HL-60 (cell line): ENCODE measurements around the gene CTNND2.

Experiments
- DNase-seq, 2 experiments: peaks; one replicate each; pipeline ENCODE4 v3.0.0-alpha.2; 2010 to 2020; ENCODE audit warnings: low read depth in 1 of 2, low spot score in 1 of 2
- H3K27ac ChIP-seq: fragments of 250-450 bp; sonication (Bioruptor Pico); replicated peaks from 2 replicates; pipeline ENCODE4 v1.5.1; 2020; ENCODE audit warnings: mild to moderate bottlenecking, moderate library complexity
- H3K27me3 ChIP-seq: fragments of 250-450 bp; sonication (Bioruptor Pico); 2 replicates; pipeline ENCODE4 v1.5.1; 2021; ENCODE audit warnings: mild to moderate bottlenecking, moderate library complexity; ENCODE audit not compliant: insufficient read depth, poor library complexity, severe bottlenecking
- H3K4me3 ChIP-seq: replicated peaks from 2 replicates; pipeline ENCODE4 v1.5.1; 2011; ENCODE audit warnings: mild to moderate bottlenecking, control low read depth, low read length; ENCODE audit not compliant: insufficient read depth
- GABPA ChIP-seq: IDR thresholded peaks from 2 replicates; pipeline ENCODE4 v1.6.1; 2012; ENCODE audit warnings: low read depth
- POLR2AphosphoS5 ChIP-seq: IDR thresholded peaks from 2 replicates; pipeline ENCODE4 v1.6.1; 2012; ENCODE audit warnings: low read depth
- SPI1 ChIP-seq: IDR thresholded peaks from 2 replicates; pipeline ENCODE4 v1.6.1; 2012; ENCODE audit warnings: low read depth, mild to moderate bottlenecking, borderline replicate concordance
- TF ChIP-seq, protein P1 (sequence below): IDR thresholded peaks from 2 replicates; pipeline ENCODE4 v1.6.1; 2012; ENCODE audit warnings: low read depth; ENCODE audit not compliant: insufficient replicate concordance
- TF ChIP-seq, protein P2 (sequence below): IDR thresholded peaks from one replicate; pipeline ENCODE4 v1.5.1; 2011; ENCODE audit warnings: low read length, control low read depth, inconsistent platforms; ENCODE audit not compliant: insufficient read depth

The CTNND2 gene

DNA sequence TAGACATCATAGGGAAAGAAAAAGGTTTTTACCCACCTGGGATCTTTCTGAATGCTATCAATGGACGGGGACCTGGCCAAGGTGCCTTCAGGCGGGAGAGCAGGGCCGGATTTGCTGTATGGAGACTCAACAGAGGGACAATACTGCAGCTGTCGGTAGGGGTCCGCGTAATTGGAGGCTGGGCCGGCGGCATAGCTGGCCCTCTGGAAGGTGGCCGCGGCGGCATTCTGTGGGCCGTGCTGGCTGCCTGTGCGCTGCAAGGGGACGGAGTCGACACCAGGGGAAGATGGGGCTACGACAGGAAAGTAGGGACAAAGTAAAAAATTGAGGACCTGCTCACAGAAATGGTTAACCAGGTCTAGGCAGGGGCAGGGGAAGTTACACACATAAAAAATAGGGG, 557.9 kb downstream of the CTNND2 start:
- no peak overlapping the region for H3K27ac ChIP-seq
- DNase-seq: no peak
- TF ChIP-seq POLR2AphosphoS5 (no peak), GABPA (no peak), SPI1 (no peak)
- TF ChIP-seq, protein P1, sequence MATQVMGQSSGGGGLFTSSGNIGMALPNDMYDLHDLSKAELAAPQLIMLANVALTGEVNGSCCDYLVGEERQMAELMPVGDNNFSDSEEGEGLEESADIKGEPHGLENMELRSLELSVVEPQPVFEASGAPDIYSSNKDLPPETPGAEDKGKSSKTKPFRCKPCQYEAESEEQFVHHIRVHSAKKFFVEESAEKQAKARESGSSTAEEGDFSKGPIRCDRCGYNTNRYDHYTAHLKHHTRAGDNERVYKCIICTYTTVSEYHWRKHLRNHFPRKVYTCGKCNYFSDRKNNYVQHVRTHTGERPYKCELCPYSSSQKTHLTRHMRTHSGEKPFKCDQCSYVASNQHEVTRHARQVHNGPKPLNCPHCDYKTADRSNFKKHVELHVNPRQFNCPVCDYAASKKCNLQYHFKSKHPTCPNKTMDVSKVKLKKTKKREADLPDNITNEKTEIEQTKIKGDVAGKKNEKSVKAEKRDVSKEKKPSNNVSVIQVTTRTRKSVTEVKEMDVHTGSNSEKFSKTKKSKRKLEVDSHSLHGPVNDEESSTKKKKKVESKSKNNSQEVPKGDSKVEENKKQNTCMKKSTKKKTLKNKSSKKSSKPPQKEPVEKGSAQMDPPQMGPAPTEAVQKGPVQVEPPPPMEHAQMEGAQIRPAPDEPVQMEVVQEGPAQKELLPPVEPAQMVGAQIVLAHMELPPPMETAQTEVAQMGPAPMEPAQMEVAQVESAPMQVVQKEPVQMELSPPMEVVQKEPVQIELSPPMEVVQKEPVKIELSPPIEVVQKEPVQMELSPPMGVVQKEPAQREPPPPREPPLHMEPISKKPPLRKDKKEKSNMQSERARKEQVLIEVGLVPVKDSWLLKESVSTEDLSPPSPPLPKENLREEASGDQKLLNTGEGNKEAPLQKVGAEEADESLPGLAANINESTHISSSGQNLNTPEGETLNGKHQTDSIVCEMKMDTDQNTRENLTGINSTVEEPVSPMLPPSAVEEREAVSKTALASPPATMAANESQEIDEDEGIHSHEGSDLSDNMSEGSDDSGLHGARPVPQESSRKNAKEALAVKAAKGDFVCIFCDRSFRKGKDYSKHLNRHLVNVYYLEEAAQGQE: no peak
- TF ChIP-seq, protein P2, sequence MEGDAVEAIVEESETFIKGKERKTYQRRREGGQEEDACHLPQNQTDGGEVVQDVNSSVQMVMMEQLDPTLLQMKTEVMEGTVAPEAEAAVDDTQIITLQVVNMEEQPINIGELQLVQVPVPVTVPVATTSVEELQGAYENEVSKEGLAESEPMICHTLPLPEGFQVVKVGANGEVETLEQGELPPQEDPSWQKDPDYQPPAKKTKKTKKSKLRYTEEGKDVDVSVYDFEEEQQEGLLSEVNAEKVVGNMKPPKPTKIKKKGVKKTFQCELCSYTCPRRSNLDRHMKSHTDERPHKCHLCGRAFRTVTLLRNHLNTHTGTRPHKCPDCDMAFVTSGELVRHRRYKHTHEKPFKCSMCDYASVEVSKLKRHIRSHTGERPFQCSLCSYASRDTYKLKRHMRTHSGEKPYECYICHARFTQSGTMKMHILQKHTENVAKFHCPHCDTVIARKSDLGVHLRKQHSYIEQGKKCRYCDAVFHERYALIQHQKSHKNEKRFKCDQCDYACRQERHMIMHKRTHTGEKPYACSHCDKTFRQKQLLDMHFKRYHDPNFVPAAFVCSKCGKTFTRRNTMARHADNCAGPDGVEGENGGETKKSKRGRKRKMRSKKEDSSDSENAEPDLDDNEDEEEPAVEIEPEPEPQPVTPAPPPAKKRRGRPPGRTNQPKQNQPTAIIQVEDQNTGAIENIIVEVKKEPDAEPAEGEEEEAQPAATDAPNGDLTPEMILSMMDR: no peak
- no peak overlapping the region for H3K4me3 ChIP-seq
- H3K27me3 ChIP-seq: no peaks in the 10 kb centered on the region

DNA sequence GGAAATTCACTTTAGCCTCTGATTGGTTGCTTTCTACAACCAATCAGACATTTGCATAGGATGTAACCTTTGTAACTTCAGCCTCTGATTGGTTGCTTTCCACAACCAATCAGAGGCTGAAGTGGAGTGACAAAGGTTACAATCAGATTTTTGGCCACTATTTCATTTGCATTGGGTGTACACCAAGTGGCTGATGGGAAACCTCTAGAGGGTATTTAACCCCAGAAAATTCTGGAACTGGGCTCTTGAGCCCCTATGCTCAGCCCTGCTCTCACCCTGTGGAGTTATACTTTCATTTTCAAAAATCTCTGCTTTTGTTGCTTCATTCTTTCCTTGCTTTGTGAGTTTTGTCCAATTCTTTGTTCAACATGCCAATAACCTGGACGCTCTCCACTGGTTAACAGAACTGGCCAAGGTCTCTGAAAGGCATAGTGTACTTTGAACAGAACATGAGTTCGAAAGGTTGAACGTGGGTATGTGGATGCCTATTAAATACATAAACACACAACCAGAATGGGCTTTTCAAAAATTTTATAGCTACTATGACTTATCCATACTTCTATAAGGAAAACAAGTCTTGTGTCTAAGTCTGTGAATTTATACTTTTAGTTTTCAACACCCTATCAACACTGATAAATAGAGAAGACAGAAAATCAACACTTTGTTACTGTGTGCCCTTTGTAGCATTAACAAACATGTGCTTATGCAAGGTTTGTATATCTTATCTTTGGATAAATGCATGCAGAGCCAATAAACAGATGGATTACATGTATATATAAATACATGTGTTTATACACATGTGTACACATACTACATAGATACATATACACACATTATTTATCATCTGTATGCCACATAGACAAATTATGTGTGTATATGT, 568.1 kb downstream of the CTNND2 start:
- Histone ChIP-seq H3K27me3 (peaks cover 4% of the 10 kb centered on the region), H3K4me3 (no peak overlapping the region), H3K27ac (no peak overlapping the region)
- DNase-seq: no peak
- TF ChIP-seq POLR2AphosphoS5 (no peak), GABPA (no peak), SPI1 (no peak)
- TF ChIP-seq, protein P1: no peak
- TF ChIP-seq, protein P2: no peak

DNA sequence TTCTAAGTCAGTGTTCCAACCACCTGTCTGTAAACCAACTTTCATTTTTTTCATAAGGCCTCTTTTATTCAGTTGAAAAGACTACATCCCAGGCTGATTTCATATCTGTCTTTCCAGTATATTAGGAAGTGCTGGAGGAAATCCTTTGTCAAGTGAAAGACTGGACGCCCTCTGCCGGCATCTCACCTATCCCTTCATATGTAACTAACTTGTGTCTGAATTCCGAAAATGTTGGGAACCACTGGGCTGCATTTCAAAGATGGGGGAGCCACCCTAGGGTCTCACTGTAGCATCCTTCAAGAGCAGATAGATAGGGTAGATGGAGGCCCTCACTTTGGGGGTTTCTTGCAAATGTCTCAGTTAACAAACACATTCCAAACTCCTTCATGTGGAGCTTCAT, 569.8 kb downstream of the CTNND2 start:
- no peak overlapping the region for H3K27ac ChIP-seq
- DNase-seq: no peak
- H3K27me3 ChIP-seq: peaks cover 4% of the 10 kb centered on the region
- no peak overlapping the region for H3K4me3 ChIP-seq
- no peak for TF ChIP-seq SPI1
- TF ChIP-seq POLR2AphosphoS5: no peak
- TF ChIP-seq, protein P1: no peak
- TF ChIP-seq GABPA: no peak
- TF ChIP-seq, protein P2: no peak
